Hematopoietic multipotent progenitor cell treated with erythropoietin and hydrocortisone succinate and interleukin-3 and kit ligand, for 15 days (in vitro differentiated cells): ENCODE results near the gene TPO.
"Not testable (repeated sequence)": the region's sequence is repeated elsewhere in the genome, so short reads cannot be mapped to it uniquely, and the experiment has no call there.

Source experiments
- DNase-seq: peaks from one replicate; pipeline ENCODE4 v3.0.0-alpha.2; 2015; ENCODE audit warnings: low spot score

The TPO gene

GRCh38 chr2:1413156-1413710 is at the start of gene TPO:
TSS of gene TPO (plus strand) at chr2:1413463. CDS start at chr2:1414409, 946 bp downstream.
- DNase-seq: no peak

DNA sequence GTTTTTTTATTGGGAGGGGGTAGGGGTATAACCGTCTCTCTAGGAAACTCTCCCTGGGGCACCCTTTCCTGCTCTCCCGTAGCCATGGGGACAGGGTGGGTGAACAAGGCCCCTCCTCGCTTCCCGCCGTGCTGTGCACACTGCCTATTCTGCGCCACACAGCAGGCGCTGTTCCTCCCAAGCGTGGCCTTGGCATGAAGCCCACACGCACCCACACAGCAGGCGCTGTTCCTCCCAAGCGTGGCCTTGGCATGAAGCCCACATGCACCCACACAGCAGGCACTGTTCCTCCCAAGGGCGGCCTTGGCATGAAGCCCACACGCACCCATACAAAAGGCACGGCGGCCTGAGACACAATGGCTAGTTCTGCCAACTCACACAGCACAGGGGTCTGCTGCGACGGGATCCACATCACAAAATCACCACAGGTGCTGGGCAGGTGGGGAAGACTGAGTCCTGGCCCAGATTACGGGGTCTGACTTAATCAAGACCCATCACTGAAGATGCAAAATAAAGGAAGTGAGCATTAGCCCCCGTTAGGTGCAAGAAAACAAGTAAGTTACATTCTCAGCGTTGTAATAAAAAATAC is 46.6 kb upstream of the TPO start:
- DNase-seq: no peak

DNA sequence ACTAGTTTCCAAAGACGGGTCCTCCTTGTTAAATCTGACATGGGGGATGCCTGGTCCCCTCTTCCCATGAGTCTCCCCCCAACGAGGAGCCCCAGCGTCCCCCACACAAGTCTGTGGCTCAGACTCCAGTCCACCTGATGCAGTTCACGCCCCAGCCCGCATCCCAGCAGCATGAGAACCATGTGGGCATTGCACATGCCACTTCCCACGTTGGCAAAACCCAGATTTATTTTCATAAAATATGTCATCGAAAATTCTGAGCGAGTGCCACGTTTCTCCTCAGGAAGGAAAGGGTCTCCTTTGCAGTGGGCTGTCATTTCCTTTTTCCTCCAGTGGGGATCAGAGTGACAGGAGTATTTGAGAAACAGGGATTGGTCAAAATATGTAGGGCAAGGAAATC is 45.7 kb upstream of the TPO start:
- DNase-seq: no peak

DNA sequence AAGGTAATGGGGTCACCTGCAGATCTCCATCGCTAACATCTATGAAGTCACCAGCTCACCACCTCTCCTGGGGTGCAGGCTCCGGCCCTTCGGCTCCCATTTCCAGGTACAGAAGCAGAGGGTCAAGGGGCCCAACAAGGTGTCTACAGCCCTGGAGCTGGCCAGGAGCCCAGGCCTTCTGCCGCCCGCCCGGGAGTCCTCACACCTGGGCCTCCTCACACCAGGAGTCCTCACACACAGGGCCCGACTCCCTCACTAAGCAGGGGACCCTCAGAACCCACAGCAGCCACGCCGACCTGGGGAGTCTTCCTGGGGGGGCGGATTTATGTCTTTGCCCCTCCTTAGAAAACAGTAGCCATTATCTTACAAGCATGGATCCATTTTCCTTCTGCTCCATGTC is 43.4 kb upstream of the TPO start:
- no peak for DNase-seq

DNA sequence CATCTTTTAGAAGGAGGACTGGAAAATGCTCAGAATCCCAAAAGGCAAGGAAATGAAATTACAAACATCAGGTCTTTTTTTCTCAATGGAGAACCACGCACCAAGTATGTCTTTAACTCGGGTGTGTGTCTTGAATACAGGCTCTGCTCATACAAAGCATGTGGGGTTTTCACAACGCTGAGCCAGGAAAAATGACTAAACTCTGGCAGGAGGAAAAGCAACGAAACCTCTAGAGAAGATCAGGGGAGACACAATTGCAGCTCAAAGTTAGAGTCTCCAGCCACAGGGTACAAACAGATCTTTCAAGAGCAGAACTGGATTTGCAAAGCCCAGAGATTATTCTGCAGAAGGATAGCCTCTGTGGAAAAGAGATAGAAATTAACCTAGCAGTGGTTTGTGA is 42.8 kb upstream of the TPO start:
- no peak for DNase-seq

GRCh38 chr2:1371082-1371481 is 42.2 kb upstream of the TPO start:
- no peak for DNase-seq

DNA sequence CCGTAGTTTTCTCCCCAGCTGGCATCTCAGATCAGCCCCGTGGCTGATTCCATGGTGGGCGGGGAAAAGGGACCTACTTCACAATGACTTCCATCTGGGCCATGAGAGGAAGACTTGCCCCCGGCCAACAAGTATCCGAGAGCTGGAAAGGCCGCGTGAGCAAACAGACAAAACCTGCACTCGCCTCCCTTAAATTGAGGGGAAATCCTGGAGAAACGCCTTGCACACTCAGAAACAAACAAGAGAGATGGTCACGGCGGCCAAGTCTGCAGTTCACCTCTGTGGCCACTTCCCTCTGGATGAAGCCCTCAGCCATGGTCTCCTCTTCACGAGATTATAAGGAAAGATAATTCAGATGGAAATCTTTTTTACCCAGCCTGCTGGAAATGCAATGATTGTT is 39.4 kb upstream of the TPO start:
- no peak for DNase-seq

DNA sequence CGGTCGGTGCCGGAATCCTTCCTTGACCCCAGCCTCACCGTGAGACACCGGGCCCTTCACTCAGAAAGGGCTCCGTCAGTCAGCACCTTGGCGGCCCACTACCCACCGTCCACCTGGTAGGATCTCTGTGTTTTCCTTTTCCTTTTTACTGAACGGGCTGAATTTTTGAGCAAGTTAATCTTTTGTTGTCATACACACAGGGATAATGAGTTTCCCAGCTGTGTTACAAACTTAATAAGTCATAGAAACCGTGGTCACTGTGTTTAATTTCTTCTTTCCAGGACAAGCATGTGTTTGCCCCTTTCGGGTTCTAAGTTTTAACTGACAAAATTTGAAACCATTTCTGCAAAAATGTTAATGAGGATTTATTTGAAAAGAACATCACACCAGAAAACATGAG is 39.0 kb upstream of the TPO start:
- DNase-seq: no peak

- no peak for DNase-seq
Observed at GRCh38 chr2:1375794-1376193, 37.5 kb upstream of the TPO start.

- no peak for DNase-seq
Observed at GRCh38 chr2:1377473-1377872, 35.8 kb upstream of the TPO start.

DNA sequence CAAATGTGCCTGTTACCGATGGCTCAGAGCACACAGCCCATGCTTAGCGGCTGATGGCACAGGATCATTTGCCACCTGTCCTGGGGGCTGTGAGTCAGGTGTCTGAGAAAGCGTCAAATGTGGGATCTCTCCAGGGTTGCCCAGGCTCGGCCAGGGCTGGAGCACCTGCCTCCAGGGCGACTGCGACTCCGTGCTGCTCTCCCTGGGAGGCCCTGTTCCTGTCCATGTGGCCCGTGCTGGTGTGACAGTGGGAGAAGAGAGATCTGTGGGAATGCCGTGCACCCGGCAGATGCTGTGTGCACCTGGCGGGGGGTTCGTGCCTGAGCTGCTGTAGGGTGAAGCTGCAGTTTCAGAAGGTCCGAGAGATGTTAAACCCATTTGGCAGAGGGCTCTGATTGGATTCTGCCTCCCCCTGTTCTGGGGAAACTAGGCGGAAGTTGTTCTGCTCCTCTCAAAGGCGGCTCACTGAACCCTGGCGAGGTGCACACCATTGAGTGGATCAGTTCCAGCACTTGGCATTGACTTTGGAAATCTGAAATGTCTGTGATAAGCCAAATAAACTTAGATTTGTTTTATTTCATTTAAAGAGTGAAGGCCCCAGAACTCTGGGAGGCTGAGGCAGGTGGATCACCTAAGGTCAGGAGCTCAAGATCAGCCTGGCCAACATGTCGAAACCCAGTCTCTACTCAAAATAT is 34.7 kb upstream of the TPO start:
- no peak for DNase-seq

- DNase-seq: no peak
Observed at GRCh38 chr2:1381644-1382043, 31.6 kb upstream of the TPO start.

DNA sequence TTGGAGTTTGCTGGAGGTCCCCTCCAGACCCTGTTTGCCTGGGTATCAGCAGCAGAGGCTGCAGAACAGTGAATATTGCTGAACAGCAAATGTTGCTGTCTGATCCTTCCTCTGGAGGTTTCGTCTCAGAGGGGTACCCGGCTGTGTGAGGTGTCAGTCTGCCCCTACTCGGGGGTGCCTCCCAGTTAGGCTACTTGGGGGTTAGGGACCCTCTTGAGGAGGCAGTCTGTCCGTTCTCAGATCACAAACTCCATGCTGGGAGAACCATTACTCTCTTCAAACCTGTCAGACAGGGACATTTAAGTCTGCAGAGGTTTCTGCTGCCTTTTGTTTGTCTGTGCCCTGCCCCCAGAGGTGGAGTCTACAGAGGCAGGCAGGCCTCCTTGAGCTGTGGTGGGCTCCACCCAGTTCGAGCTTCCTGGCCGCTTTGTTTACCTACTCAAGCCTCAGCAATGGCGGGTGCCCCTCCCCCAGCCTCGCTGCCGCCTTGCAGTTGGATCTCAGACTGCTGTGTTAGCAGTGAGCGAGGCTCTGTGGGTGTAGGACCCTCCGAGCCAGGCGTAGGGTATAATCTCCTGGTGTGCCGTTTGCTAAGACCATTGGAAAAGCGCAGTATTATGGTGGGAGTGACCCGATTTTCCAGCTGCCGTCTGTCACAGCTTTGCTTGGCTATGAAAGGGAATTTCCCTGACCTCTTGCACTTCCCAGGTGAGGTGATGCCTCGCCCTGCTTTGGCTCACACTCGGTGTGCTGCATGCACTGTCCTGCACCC is 25.1 kb upstream of the TPO start:
- DNase-seq: not testable (repeated sequence)

DNA sequence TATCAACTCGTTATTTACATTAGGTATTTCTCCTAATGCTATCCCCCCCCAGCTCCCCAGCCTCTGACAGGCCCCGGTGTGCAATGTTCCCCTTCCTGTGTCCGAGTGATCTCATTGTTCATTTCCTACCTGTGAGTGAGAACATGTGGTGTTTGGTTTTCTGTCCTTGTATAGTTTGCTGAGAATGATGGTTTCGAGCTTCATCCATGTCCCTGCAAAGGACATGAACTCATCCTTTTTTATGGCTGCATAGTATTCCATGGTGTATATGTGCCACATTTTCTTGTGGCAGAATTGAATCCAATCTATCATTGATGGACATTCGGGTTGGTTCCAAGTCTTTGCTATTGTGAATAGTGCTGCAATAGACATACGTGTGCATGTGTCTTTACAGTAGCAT is 23.1 kb upstream of the TPO start:
- not testable (repeated sequence) for DNase-seq

DNA sequence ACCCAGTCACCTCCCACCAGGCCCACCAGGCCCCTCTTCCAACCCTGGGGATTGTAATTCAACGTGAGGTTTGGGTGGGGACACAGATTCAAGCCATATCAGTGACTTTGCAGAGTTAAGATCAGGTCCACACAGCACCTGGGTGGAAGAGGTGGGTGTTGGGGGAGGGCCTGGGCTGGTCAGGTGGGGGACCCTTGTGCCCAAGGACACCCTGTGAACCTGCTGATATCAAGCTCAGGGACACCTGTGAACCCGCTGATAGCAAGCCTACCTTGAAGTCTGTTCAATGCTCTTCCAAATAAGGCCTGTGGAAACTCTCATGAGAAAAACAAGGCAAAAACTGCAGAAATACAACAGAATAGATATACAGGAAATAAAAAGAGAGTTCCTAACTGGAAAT is 19.9 kb upstream of the TPO start:
- no peak for DNase-seq

- DNase-seq: no peak
Observed at GRCh38 chr2:1394709-1395408, 18.4 kb upstream of the TPO start.

DNA sequence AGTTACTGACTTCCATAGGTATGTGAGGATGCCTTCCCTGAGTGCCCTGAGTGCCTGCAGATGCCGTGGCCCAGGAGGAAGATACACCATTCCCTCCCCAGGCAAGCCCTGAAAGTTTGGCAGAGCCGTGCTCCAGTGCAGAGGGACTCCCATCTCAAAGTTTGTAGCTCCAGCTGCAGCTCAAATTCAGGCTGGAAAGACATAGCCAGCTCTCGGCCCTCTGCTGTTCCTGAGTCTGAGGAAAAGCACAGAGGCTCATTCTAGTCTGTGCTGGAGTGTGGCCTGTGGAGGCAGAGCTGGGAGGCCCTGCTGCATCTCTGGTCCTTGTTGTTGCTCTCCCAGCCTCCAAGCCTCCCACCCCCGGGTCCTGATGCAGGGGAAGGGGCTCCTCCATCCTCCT is 15.9 kb upstream of the TPO start:
- no peak for DNase-seq

- DNase-seq: no peak
Observed at GRCh38 chr2:1398191-1398590, 15.1 kb upstream of the TPO start.

DNA sequence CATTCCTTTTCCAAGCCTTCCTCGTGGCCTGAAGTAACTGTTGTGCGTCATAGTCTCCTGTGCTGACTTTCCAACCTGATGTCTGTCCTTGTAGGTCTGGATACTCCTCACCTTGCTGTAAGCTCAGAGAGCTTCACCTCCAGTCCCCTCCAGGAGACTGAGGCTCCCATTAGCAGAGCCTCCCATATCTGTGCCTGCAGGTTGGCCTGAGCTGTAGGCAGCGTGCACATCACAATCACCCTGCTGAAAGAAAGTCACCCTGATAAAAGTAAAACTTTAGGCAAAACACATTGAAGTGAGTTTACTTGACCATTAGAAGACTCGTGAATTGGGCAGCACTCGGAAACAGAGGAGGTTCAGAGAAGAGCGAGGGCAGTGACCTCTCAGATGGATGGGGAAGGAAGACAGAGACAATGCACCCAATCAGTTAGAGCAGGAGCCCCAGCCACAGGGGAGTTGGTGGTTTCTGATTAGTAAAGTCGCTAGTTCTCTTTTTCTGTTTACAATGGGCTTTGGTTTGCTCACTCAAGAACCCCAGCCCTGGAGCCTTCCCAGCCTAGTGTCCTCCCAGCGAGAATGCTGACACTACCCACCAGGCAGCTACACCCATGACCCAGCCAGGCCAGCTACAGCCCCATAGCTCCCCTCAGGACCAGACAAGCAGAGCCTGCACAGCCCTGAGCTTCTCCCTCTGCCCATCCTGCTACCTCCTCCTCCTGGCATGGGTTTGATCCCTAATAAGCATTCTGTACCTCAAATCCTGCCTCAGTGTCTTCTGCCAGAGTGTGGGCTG is 12.1 kb upstream of the TPO start:
- no peak for DNase-seq

DNA sequence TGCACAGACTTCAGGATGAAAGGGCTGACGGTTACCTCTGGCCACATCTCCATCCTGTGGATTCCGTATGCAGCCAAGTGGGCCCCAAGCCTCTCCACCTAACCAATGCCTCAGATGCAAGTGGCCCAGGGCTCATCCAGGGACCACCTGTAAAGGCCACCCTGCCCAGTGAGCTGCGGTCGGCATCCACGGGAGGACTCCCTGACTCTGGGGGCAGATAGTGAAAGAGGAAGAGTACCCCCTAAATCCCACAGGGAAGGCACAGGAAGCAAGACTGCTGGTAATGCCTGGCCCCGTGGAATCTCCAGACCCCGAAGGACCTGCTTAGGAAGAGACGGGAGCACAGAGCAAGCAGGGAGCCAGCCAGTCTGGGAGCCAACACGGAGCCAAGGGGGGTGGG is 11.2 kb upstream of the TPO start:
- DNase-seq: no peak

- DNase-seq: no peak
Observed at GRCh38 chr2:1403565-1403964, 9.7 kb upstream of the TPO start.

DNA sequence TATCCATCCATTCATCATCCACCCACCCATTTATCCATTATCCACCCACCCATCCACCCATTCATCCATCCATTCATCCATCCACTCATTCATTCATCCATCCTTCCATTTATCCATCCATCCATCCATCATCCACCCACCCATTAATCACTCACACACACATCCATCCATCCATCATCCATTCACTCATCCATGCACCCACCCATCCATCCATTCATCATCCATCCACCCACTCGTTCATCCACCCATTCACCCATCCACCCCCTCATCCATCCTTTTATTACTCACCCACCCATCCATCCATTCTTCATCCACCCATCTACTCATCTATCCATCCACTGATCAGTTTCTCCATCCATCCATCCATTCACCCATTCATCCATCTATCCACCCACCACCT is 8.1 kb upstream of the TPO start:
- DNase-seq: no peak
